ENCODE measurements around the gene ZNF580. TPM values are rescaled to one million over a fixed set of nuclear protein-coding genes. Genes with fewer than 3 reads are reported as not detected.
A peak's percentile ranks its signal among the peaks of the same experiment; 100 is the strongest.

The ZNF580 gene
- total and polyA plus RNA-seq, 5 donors, result 18.7 to 32.0 (median 27.7) TPM

DNA sequence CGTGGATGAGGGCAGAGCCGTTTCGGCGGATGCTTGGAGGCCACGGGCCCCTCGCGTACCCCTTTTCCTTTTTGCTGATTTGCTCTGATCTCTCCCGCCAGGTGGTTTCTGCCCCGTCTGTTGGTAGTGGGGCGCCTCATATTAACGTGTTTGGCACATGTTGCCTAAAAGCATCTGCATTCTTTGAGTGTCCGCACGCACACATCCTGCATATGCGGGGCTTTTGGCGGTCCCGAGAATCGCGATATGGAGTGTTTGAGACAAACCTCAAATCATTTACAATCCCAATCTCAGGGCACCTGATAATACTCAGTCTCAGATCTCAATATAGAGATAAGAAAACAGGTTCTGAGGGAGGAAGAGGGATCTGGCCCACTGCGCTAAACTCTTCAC lies 14.8 kb downstream of the ZNF580 start:
- Histone ChIP-seq H3K27ac (ENCODE audit: low read length) (peak overlapping the region; percentile 92), H3K27me3 (ENCODE audit: control insufficient read depth, insufficient read depth) (no peaks in the 10 kb centered on the region), H3K9me3 (ENCODE audit: control insufficient read depth, low read length) (no peaks in the 10 kb centered on the region), H3K4me3 (ENCODE audit: low read length) (peak overlapping the region; percentile 92), H3K4me1 (ENCODE audit: control insufficient read depth, insufficient read depth, low read length) (peaks cover 14% of the 10 kb centered on the region)
- ATAC-seq (no peak), DNase-seq (peak in 1 of 3 donors; percentile 38)
- intact Hi-C loops (cut with DNase I), result no loop called here
- WGBS, result under 1% methylated on average over 19 of the region's 19 CpGs

GRCh38 chr19:55656552-55656951 lies 15.8 kb downstream of the ZNF580 start:
- DNase-seq (no peak), ATAC-seq (no peak)
- no peaks in the 10 kb centered on the region for H3K9me3 ChIP-seq (ENCODE audit: control insufficient read depth, low read length)
- intact Hi-C loops (cut with DNase I), result no loop called here
- no peaks in the 10 kb centered on the region for H3K27me3 ChIP-seq (ENCODE audit: control insufficient read depth, insufficient read depth)
- H3K27ac ChIP-seq (ENCODE audit: low read length), result no peak overlapping the region
- peak overlapping the region; percentile 92 for H3K4me3 ChIP-seq (ENCODE audit: low read length)
- peaks cover 14% of the 10 kb centered on the region for H3K4me1 ChIP-seq (ENCODE audit: control insufficient read depth, insufficient read depth, low read length)
- 54% methylated on average over 7 of the region's 7 CpGs for WGBS

GRCh38 chr19:55656988-55657747 lies 16.4 kb downstream of the ZNF580 start:
- Histone ChIP-seq H3K27ac (ENCODE audit: low read length) (no peak overlapping the region), H3K4me3 (ENCODE audit: low read length) (no peak overlapping the region), H3K4me1 (ENCODE audit: control insufficient read depth, insufficient read depth, low read length) (peaks cover 14% of the 10 kb centered on the region), H3K9me3 (ENCODE audit: control insufficient read depth, low read length) (no peaks in the 10 kb centered on the region), H3K27me3 (ENCODE audit: control insufficient read depth, insufficient read depth) (no peaks in the 10 kb centered on the region)
- WGBS, result 43% methylated on average over 18 of the region's 18 CpGs
- no peak for ATAC-seq
- intact Hi-C loops (cut with DNase I), result no loop called here
- DNase-seq, result peak in 1 of 3 donors; percentile 73

GRCh38 chr19:55658846-55659459 lies 18.2 kb downstream of the ZNF580 start:
- 88% methylated on average over 37 of the region's 37 CpGs for WGBS
- ATAC-seq, result no peak
- H3K4me3 ChIP-seq (ENCODE audit: low read length), result no peak overlapping the region
- H3K4me1 ChIP-seq (ENCODE audit: control insufficient read depth, insufficient read depth, low read length), result peaks cover 14% of the 10 kb centered on the region
- no peak for DNase-seq
- intact Hi-C loops (cut with DNase I), result no loop called here
- no peak overlapping the region for H3K27ac ChIP-seq (ENCODE audit: low read length)
- H3K9me3 ChIP-seq (ENCODE audit: control insufficient read depth, low read length), result no peaks in the 10 kb centered on the region
- no peaks in the 10 kb centered on the region for H3K27me3 ChIP-seq (ENCODE audit: control insufficient read depth, insufficient read depth)

DNA sequence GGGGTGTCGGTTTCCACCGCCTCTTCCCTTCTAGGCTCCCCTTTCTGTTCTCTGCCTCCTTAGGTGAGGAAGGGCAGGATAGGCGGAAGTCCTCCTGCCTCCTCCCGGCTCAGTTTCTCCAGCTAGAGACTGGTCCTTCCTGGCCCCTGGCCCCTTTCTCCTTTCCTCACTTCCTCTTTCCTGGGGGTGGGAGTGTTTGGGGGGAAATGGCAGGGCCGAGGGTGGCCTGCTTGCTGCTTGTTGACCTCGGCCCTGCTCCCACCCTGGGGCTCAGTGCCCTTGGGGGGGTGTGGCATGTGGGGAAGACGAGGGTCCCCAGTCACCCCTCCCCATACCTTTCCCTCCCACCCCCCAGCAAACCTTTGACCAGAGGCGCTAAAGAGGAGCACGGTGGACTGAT lies 19.0 kb downstream of the ZNF580 start:
- DNase-seq (no peak), ATAC-seq (no peak)
- H3K9me3 ChIP-seq (ENCODE audit: control insufficient read depth, low read length), result no peaks in the 10 kb centered on the region
- H3K27ac ChIP-seq (ENCODE audit: low read length), result no peak overlapping the region
- intact Hi-C loops (cut with DNase I), result no loop called here
- H3K4me1 ChIP-seq (ENCODE audit: control insufficient read depth, insufficient read depth, low read length), result peaks cover 14% of the 10 kb centered on the region
- WGBS, result 65% methylated on average over 9 of the region's 9 CpGs
- H3K4me3 ChIP-seq (ENCODE audit: low read length), result no peak overlapping the region
- H3K27me3 ChIP-seq (ENCODE audit: control insufficient read depth, insufficient read depth), result no peaks in the 10 kb centered on the region

- no peak overlapping the region for H3K4me3 ChIP-seq (ENCODE audit: low read length)
- intact Hi-C loops (cut with DNase I), result no loop called here
- WGBS, result 89% methylated on average over 12 of the region's 12 CpGs
- DNase-seq (no peak), ATAC-seq (no peak)
- peaks cover 14% of the 10 kb centered on the region for H3K4me1 ChIP-seq (ENCODE audit: control insufficient read depth, insufficient read depth, low read length)
- H3K9me3 ChIP-seq (ENCODE audit: control insufficient read depth, low read length), result no peaks in the 10 kb centered on the region
- no peaks in the 10 kb centered on the region for H3K27me3 ChIP-seq (ENCODE audit: control insufficient read depth, insufficient read depth)
- no peak overlapping the region for H3K27ac ChIP-seq (ENCODE audit: low read length)
Observed at GRCh38 chr19:55660404-55660803, 19.6 kb downstream of the ZNF580 start.

- no peak for ATAC-seq
- no peak for DNase-seq
- peaks cover 14% of the 10 kb centered on the region for H3K4me1 ChIP-seq (ENCODE audit: control insufficient read depth, insufficient read depth, low read length)
Observed at GRCh38 chr19:55660991-55661390, 20.2 kb downstream of the ZNF580 start.

GRCh38 chr19:55661826-55662225 lies 21.0 kb downstream of the ZNF580 start:
- intact Hi-C loops (cut with DNase I), result no loop called here
- Histone ChIP-seq H3K27me3 (ENCODE audit: control insufficient read depth, insufficient read depth) (no peaks in the 10 kb centered on the region), H3K4me1 (ENCODE audit: control insufficient read depth, insufficient read depth, low read length) (peaks cover 11% of the 10 kb centered on the region), H3K27ac (ENCODE audit: low read length) (no peak overlapping the region), H3K9me3 (ENCODE audit: control insufficient read depth, low read length) (no peaks in the 10 kb centered on the region), H3K4me3 (ENCODE audit: low read length) (no peak overlapping the region)
- WGBS, result 60% methylated on average over 7 of the region's 7 CpGs
- no peak for ATAC-seq
- no peak for DNase-seq

More at GRCh38 chr19:55660991-55661390, 20.2 kb downstream of the ZNF580 start:
- H3K9me3 ChIP-seq (ENCODE audit: control insufficient read depth, low read length), result no peaks in the 10 kb centered on the region
- no peaks in the 10 kb centered on the region for H3K27me3 ChIP-seq (ENCODE audit: control insufficient read depth, insufficient read depth)
- H3K4me3 ChIP-seq (ENCODE audit: low read length), result no peak overlapping the region
- 69% methylated on average over 16 of the region's 16 CpGs for WGBS
- intact Hi-C loops (cut with DNase I), result no loop called here
- no peak overlapping the region for H3K27ac ChIP-seq (ENCODE audit: low read length)

GRCh38 chr19:55663846-55664536 lies 23.2 kb downstream of the ZNF580 start:
- Histone ChIP-seq H3K4me3 (ENCODE audit: low read length) (no peak overlapping the region), H3K27me3 (ENCODE audit: control insufficient read depth, insufficient read depth) (no peaks in the 10 kb centered on the region), H3K27ac (ENCODE audit: low read length) (no peak overlapping the region), H3K4me1 (ENCODE audit: control insufficient read depth, insufficient read depth, low read length) (no peaks in the 10 kb centered on the region), H3K9me3 (ENCODE audit: control insufficient read depth, low read length) (no peaks in the 10 kb centered on the region)
- DNase-seq (no peak), ATAC-seq (no peak)
- intact Hi-C loops (cut with DNase I), result no loop called here
- 85% methylated on average over 20 of the region's 20 CpGs for WGBS

DNA sequence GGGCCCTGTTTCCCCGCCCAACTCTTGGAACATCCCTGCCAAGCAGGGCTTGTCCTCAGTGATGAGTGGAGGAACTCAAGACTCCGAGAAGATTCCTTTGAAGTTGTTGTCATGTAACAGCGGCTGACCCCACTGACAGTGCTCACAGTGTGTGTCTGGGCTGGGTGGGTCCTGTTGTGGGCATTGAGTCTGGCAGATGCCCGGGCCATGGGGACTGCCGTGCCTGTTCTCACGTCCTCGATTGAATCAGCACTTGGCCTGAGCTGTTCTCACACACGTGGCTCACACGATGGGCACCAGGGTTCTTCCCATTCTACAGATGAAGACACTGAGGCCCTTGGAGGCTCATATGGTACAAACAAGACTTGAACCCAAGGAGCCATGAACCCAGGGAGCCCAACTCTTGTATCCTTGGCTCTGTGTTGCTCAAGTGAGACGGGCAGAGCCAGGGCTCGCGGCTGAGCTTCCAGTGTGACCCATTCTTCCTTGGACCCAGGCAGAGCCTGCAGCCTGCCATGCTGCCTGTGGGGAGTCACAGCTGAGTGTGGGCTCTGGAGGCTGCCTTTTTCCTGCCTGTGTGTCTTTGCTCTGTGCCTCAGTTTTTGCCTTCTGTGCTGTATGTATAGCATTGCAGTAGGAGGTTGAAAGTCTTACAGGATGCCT lies 25.7 kb downstream of the ZNF580 start:
- H3K4me3 ChIP-seq (ENCODE audit: low read length), result no peak overlapping the region
- WGBS, result 83% methylated on average over 12 of the region's 12 CpGs
- H3K9me3 ChIP-seq (ENCODE audit: control insufficient read depth, low read length), result no peaks in the 10 kb centered on the region
- intact Hi-C loops (cut with DNase I), result no loop called here
- ATAC-seq, result no peak
- DNase-seq, result no peak
- no peaks in the 10 kb centered on the region for H3K27me3 ChIP-seq (ENCODE audit: control insufficient read depth, insufficient read depth)
- H3K4me1 ChIP-seq (ENCODE audit: control insufficient read depth, insufficient read depth, low read length), result no peaks in the 10 kb centered on the region
- no peak overlapping the region for H3K27ac ChIP-seq (ENCODE audit: low read length)

- Histone ChIP-seq H3K27me3 (ENCODE audit: control insufficient read depth, insufficient read depth) (no peaks in the 10 kb centered on the region), H3K9me3 (ENCODE audit: control insufficient read depth, low read length) (no peaks in the 10 kb centered on the region), H3K4me3 (ENCODE audit: low read length) (no peak overlapping the region), H3K27ac (ENCODE audit: low read length) (no peak overlapping the region), H3K4me1 (ENCODE audit: control insufficient read depth, insufficient read depth, low read length) (no peaks in the 10 kb centered on the region)
- DNase-seq (no peak), ATAC-seq (no peak)
- intact Hi-C loops (cut with DNase I), result no loop called here
- 86% methylated on average over 4 of the region's 4 CpGs for WGBS
Observed at GRCh38 chr19:55667006-55667381, 26.2 kb downstream of the ZNF580 start.

Measured in right cardiac atrium (tissue), 5 donors.